DND-41 (cell line): ENCODE data around the gene RGS9.

Experiments used
- ATAC-seq: fragments of 200-7000 bp; cut with Tn5 transposase; 3 replicates; pipeline ENCODE4 v1.9.1; 2021; ENCODE audit warnings: low read depth; ENCODE audit not compliant: insufficient read depth
- DNase-seq: peaks from one replicate; pipeline ENCODE4 v3.0.0-alpha.2; 2020
- H2AFZ ChIP-seq: 2 replicates; pipeline ENCODE4 v1.6.0; 2012; ENCODE audit warnings: low read depth, low read length
- H3K27ac ChIP-seq: 2 replicates; pipeline ENCODE4 v1.5.1; 2012; ENCODE audit warnings: low read length, inconsistent platforms
- H3K27me3 ChIP-seq: fragments of 200-600 bp; sonication (generic); 2 replicates; pipeline ENCODE4 v1.6.0; 2012; ENCODE audit warnings: low read length, mild to moderate bottlenecking, inconsistent platforms; ENCODE audit not compliant: insufficient read depth, poor library complexity
- H3K36me3 ChIP-seq: 2 replicates; pipeline ENCODE4 v1.5.1; 2012; ENCODE audit warnings: low read length, inconsistent platforms; ENCODE audit not compliant: insufficient read depth
- H3K4me1 ChIP-seq: 2 replicates; pipeline ENCODE4 v1.5.1; 2012; ENCODE audit warnings: mild to moderate bottlenecking, low read length; ENCODE audit not compliant: insufficient read depth
- H3K4me2 ChIP-seq: 2 replicates; pipeline ENCODE4 v1.6.0; 2012; ENCODE audit warnings: mild to moderate bottlenecking, moderate library complexity, low read length, inconsistent platforms; ENCODE audit not compliant: insufficient read depth
- H3K4me3 ChIP-seq, 2 experiments: fragments of 200-600 bp in 1 of 2; shearing (Covaris generic) in 1 of 2; 2 replicates each; pipeline ENCODE4 v1.5.1; 2012 to 2016; ENCODE audit warnings: inconsistent platforms in 2 of 2, low read length in 2 of 2, mild to moderate bottlenecking in 2 of 2, low read depth in 1 of 2, moderate library complexity in 1 of 2
- H3K79me2 ChIP-seq: 2 replicates; pipeline ENCODE4 v1.6.0; 2012; ENCODE audit warnings: low read length, inconsistent platforms; ENCODE audit not compliant: insufficient read depth
- H3K9ac ChIP-seq: 2 replicates; pipeline ENCODE4 v1.6.0; 2012; ENCODE audit warnings: low read depth, mild to moderate bottlenecking, inconsistent platforms, low read length, moderate library complexity
- H3K9me3 ChIP-seq: 2 replicates; pipeline ENCODE4 v1.5.1; 2012; ENCODE audit warnings: low read length, moderate library complexity, mild to moderate bottlenecking, inconsistent platforms; ENCODE audit not compliant: insufficient read depth, severe bottlenecking
- H4K20me1 ChIP-seq: 2 replicates; pipeline ENCODE4 v1.6.0; 2012; ENCODE audit warnings: low read length; ENCODE audit not compliant: insufficient read depth
- EZH2 ChIP-seq: IDR thresholded peaks from 3 replicates; pipeline ENCODE4 v1.6.1; 2012; ENCODE audit warnings: borderline replicate concordance, low read depth, mild to moderate bottlenecking, moderate library complexity, low read length, inconsistent platforms; ENCODE audit not compliant: severe bottlenecking
- TF ChIP-seq, protein P1 (sequence below): IDR thresholded peaks from 2 replicates; pipeline ENCODE4 v1.5.1; 2012; ENCODE audit warnings: borderline replicate concordance, low read length, moderate library complexity, mild to moderate bottlenecking; ENCODE audit not compliant: poor library complexity, severe bottlenecking; ENCODE audit errors: extremely low read depth

RGS9 gene

DNA sequence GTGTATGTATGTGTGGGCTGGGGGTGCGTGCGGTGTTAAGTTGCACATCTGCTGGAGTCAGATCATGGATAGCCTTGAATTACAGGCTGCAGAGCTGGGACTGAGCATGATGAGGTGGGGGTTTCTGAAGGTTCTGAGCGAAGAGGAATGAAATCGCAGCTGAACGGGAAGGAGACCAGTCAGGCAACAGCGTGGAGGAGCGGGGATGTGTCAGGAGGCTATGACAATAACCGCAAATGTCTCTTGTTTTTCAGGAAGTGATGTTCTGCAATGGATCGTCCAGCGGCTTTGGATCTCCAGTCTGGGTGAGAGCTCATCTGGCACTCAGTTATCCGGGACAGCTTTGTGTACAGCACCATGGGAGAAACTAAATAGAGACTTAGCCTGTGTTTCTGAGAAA is 20.9 kb downstream of the RGS9 start:
- Histone ChIP-seq H3K27me3 (no peaks in the 10 kb centered on the region), H2AFZ (no peak overlapping the region), H3K36me3 (peaks cover 9% of the 10 kb centered on the region; the same call in 1 of the 2 replicates), H3K4me2 (no peak overlapping the region), H3K4me3 (no peak overlapping the region), H3K79me2 (no peaks in the 10 kb centered on the region), H3K9me3 (no peaks in the 10 kb centered on the region), H3K4me1 (peaks cover 62% of the 10 kb centered on the region), H3K9ac (no peak overlapping the region), H3K27ac (peak overlapping the region; percentile 82), H4K20me1 (no peaks in the 10 kb centered on the region)
- no peak for DNase-seq
- no peak for ATAC-seq
- no peak for TF ChIP-seq EZH2
- TF ChIP-seq, protein P1, sequence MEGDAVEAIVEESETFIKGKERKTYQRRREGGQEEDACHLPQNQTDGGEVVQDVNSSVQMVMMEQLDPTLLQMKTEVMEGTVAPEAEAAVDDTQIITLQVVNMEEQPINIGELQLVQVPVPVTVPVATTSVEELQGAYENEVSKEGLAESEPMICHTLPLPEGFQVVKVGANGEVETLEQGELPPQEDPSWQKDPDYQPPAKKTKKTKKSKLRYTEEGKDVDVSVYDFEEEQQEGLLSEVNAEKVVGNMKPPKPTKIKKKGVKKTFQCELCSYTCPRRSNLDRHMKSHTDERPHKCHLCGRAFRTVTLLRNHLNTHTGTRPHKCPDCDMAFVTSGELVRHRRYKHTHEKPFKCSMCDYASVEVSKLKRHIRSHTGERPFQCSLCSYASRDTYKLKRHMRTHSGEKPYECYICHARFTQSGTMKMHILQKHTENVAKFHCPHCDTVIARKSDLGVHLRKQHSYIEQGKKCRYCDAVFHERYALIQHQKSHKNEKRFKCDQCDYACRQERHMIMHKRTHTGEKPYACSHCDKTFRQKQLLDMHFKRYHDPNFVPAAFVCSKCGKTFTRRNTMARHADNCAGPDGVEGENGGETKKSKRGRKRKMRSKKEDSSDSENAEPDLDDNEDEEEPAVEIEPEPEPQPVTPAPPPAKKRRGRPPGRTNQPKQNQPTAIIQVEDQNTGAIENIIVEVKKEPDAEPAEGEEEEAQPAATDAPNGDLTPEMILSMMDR = no peak

DNA sequence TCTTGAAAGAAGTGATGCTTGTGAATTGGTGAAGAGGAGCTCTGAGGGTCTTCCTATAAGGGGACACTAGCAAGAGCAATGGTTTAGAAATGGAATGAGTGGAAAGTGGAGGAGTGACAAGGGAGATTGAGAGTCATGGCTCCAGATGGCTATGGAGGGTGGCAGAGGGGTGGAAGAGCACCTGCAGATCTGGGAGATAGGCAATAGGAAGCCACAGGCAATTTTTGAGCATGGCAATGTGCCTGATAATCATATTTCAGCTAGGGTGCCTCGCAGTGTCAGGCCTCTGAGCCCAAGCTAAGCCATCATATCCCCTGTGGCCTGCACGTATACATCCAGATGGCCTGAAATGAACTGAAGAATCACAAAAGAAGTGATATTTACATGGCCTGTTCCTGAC is 21.5 kb downstream of the RGS9 start:
- Histone ChIP-seq H3K36me3 (peaks cover 9% of the 10 kb centered on the region; the same call in 1 of the 2 replicates), H3K4me3 (no peak overlapping the region), H3K9me3 (no peaks in the 10 kb centered on the region), H3K27ac (peak overlapping the region; percentile 82), H3K9ac (no peak overlapping the region), H4K20me1 (no peaks in the 10 kb centered on the region), H3K27me3 (no peaks in the 10 kb centered on the region), H2AFZ (no peak overlapping the region), H3K4me2 (no peak overlapping the region), H3K79me2 (no peaks in the 10 kb centered on the region), H3K4me1 (peaks cover 62% of the 10 kb centered on the region)
- TF ChIP-seq, protein P1 = no peak
- TF ChIP-seq EZH2 = no peak
- DNase-seq (peak; percentile 56), ATAC-seq (peak; percentile 61)

DNA sequence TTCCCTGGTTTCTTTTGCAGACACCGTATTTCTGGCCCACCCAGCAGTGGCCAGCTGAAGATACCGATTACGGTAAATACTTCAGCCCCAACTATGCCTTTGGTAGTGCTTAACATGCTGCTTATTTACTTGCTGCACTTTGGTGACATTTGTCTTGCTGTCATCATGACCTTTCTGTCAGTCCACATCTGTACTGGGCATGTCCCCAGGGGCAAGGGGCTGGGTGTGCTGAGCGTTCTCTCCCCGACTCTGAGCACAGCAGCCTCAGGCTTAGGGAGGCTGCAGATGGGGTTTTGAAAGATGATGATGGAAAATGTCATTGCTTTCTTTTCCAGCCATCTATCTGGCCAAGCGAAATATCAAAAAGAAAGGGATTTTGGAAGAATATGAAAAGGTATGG is 23.3 kb downstream of the RGS9 start:
- DNase-seq (no peak), ATAC-seq (no peak)
- Histone ChIP-seq H3K9ac (no peak overlapping the region), H3K79me2 (no peaks in the 10 kb centered on the region), H3K4me1 (peaks cover 47% of the 10 kb centered on the region), H3K27me3 (no peaks in the 10 kb centered on the region), H3K9me3 (no peaks in the 10 kb centered on the region), H4K20me1 (no peaks in the 10 kb centered on the region), H3K27ac (no peak overlapping the region), H3K36me3 (peaks cover 12% of the 10 kb centered on the region; the same call in 1 of the 2 replicates), H3K4me3 (no peak overlapping the region), H2AFZ (no peak overlapping the region), H3K4me2 (no peak overlapping the region)
- TF ChIP-seq EZH2 = no peak
- TF ChIP-seq, protein P1 = no peak
